Measurements from ENCODE around the gene KLHL40.

GRCh38 chr3:42735019-42735418 is 49.7 kb downstream of the KLHL40 start:
- no peak for TF ChIP-seq CTCF (IDR thresholded peaks at IDR 0.05; ENCODE audit: low read length)
- no peak for TF ChIP-seq EZH2 (optimal IDR thresholded peaks at IDR 0.05; ENCODE audit: low read depth, low read length)
